ENCODE results near the gene DAZL.

GRCh38 chr3:16552757-16553156 is 52.5 kb downstream of the DAZL start:
- no peak for TF ChIP-seq CTCF (IDR thresholded peaks at IDR 0.05)
- no peak for TF ChIP-seq POLR2A (IDR thresholded peaks at IDR 0.05)

Data from stomach (tissue), 4 donors.